Esophagus squamous epithelium (tissue), 5 donors: ENCODE results near the gene MYO9A. TPM values are rescaled to one million over a fixed set of nuclear protein-coding genes. Genes with fewer than 3 reads are reported as not detected.

Experiments used
- DNase-seq: peaks from one replicate; lab custom pipeline; 2025; lab: John Stamatoyannopoulos, UW
- H3K27ac ChIP-seq, 4 donors: fragments of 200-600 bp; sonication (generic); one replicate each; pipeline ENCODE4 v1.5.1; 2016 to 2019; ENCODE audit warnings: mild to moderate bottlenecking in 1 of 4
- H3K27me3 ChIP-seq, 4 donors: fragments of 200-600 bp; sonication (generic); 1 replicate in 3 of 4; 2 replicates in 1 of 4; pipeline versions ENCODE4 v1.5.1 to v1.6.0; 2017 to 2021; ENCODE audit warnings: antibody characterized with exemption in 1 of 4
- H3K36me3 ChIP-seq, 3 donors: fragments of 200-600 bp; sonication (generic); one replicate each; pipeline ENCODE4 v1.5.1; 2016 to 2019
- H3K4me1 ChIP-seq, 3 donors: fragments of 200-600 bp; sonication (generic); one replicate each; pipeline ENCODE4 v1.5.1; 2017 to 2019
- H3K4me3 ChIP-seq, 4 donors: fragments of 200-600 bp; sonication (generic); 1 replicate in 3 of 4; 2 replicates in 1 of 4; pipeline ENCODE4 v1.5.1; 2016 to 2019; ENCODE audit warnings: mild to moderate bottlenecking in 2 of 4, moderate library complexity in 1 of 4
- H3K9me3 ChIP-seq, 3 donors: fragments of 200-600 bp; sonication (generic); one replicate each; pipeline ENCODE4 v1.5.1; 2016 to 2019
- POLR2A ChIP-seq, 4 donors: fragments of 450-650 bp; IDR thresholded peaks; one replicate each; pipeline ENCODE4 v1.6.1; 2017; ENCODE audit warnings: antibody characterized with exemption in 4 of 4, mild to moderate bottlenecking in 4 of 4, moderate library complexity in 3 of 4
- WGBS, 2 donors: methylation state at CpG; one replicate each; pipeline ENCODE4 v1.1.5; 2018; 5-methylcytosine and 5-hydroxymethylcytosine counted together
- intact Hi-C: fragments of 100-400 bp; cut with DNase I; formaldehyde crosslinking; loops from one replicate; pipeline ENCODE4 v1.15.0; 2022
- small RNA-seq, 4 donors: library from RNA; depleted of rRNA; stranded (forward); fragments of <200 nt; gene quantifications; one replicate each; pipeline ENCODE3, GENCODE V24; 2016
- total RNA-seq, 4 donors: library from RNA; depleted of rRNA; stranded (reverse); fragments of >200 nt; gene quantifications; one replicate each; pipeline ENCODE4 v1.1.0, GENCODE V29; 2016
- TF ChIP-seq, protein P1 (sequence below), 6 experiments: fragments of 450-650 bp in 4 of 6; fragments of 200-600 bp in 2 of 6; sonication (generic) in 2 of 6; IDR thresholded peaks; one replicate each; pipeline ENCODE4 v1.5.1; 2016 to 2019; ENCODE audit warnings: antibody characterized with exemption in 6 of 6, mild to moderate bottlenecking in 4 of 6, moderate library complexity in 4 of 6
- donor health status: DM: yes; HTN: yes; CAD: no.

MYO9A gene
- total RNA-seq, 4 donors from 2014 or later, result 18.2 to 62.0 (median 35.0) TPM

DNA sequence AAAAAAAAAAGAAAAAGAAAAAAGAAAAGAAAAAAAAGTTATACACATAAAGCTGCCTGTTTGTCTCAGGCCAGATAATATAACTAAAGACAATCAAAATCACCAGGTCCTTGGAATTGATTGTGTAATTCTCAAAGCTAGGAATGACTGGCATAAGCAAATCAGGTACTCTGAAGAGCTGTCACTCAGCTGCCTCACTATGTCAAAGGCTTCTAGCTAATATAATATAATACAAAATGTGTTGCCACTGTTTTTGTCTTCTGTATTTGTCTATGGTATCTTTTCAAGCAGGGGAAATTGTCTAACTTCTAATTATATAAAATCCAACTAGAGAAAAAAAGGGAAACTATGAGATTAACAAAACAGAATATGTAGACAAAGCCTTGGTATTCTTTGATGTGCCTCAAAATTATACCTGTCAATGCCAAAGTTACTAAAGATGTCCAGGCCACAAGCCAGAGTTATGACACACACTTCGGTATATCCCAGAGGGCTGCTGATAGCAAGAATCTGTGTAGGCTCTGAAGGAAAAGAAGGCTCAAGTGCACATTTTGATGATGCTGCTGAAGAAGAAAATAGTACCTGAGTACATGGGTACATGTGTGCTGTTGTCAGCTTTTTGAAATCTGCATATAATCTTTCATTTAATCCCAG lies 344.6 kb downstream of the MYO9A start:
- Histone ChIP-seq H3K36me3 (peaks cover 0 to 76% (median 3%) of the 10 kb centered on the region in 3 donors), H3K9me3 (no peaks in the 10 kb centered on the region), H3K27me3 (no peaks in the 10 kb centered on the region), H3K4me1 (no peaks in the 10 kb centered on the region), H3K4me3 (no peak overlapping the region), H3K27ac (no peak overlapping the region)
- 36 to 67% methylated on average over 1 of the region's 1 CpG for WGBS, 2 donors
- intact Hi-C loops, result no loop called here
- no peak for DNase-seq
- TF ChIP-seq, protein P1, sequence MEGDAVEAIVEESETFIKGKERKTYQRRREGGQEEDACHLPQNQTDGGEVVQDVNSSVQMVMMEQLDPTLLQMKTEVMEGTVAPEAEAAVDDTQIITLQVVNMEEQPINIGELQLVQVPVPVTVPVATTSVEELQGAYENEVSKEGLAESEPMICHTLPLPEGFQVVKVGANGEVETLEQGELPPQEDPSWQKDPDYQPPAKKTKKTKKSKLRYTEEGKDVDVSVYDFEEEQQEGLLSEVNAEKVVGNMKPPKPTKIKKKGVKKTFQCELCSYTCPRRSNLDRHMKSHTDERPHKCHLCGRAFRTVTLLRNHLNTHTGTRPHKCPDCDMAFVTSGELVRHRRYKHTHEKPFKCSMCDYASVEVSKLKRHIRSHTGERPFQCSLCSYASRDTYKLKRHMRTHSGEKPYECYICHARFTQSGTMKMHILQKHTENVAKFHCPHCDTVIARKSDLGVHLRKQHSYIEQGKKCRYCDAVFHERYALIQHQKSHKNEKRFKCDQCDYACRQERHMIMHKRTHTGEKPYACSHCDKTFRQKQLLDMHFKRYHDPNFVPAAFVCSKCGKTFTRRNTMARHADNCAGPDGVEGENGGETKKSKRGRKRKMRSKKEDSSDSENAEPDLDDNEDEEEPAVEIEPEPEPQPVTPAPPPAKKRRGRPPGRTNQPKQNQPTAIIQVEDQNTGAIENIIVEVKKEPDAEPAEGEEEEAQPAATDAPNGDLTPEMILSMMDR (IDR thresholded peaks at IDR 0.05), result no peak
- TF ChIP-seq POLR2A (IDR thresholded peaks at IDR 0.05), result no peak

Small RNA genes lying within 50 kb of the gene (small RNA-seq; reads per million reads assigned to genes)
- gene RNA5SP399 (0 to 0.71 (median 0.29) reads per million in 4 donors), gene RNU2-65P (0 reads per million in 4 donors)

Other genes starting within 250 kb of the MYO9A start
- gene SENP8, start 253 bp upstream of the MYO9A start, total RNA-seq, result 1 to 10 TPM; 1.5 to 2.8 (median 1.8) TPM
- 1 to 10 TPM; 1.2 to 8.0 (median 3.7) TPM for gene GRAMD2A, start 79.6 kb upstream of the MYO9A start, total RNA-seq
- 1,000 to 10,000 TPM in 2 of 4 donors, 100 to 1,000 TPM in 2; 504 to 1,134 (median 964) TPM for gene PKM, start 113.0 kb upstream of the MYO9A start, total RNA-seq
- gene PARP6, start 154.4 kb upstream of the MYO9A start, total RNA-seq, result 10 to 100 TPM; 12.2 to 62.2 (median 31.6) TPM
- under 1 TPM in 3 of 4 donors, not detected in 1; 0.31 to 0.82 (median 0.76) TPM for gene CELF6, start 202.0 kb upstream of the MYO9A start, total RNA-seq